Measurements from ENCODE around the gene ZNF865.

ZNF865 gene

DNA sequence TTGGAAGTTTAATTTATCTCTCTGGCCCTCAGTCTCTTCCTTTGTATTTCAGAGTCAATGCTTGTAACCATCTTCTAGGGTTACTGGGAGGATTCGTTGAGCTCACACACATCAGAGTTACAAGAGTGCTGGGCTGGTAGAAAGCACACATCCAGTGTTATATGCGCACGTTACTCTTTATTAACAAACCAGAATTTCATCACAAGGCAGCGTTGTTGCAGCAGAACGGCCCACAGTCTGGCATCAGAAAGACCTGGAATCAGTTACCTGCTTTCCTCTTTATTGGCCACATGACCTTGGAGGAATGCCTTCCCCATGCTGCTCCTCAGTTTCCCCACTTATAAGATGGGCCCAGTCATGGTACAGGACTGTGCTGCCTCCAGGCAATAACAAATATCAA is 3.9 kb downstream of the ZNF865 start:
- DNase-seq, result no peak

DNA sequence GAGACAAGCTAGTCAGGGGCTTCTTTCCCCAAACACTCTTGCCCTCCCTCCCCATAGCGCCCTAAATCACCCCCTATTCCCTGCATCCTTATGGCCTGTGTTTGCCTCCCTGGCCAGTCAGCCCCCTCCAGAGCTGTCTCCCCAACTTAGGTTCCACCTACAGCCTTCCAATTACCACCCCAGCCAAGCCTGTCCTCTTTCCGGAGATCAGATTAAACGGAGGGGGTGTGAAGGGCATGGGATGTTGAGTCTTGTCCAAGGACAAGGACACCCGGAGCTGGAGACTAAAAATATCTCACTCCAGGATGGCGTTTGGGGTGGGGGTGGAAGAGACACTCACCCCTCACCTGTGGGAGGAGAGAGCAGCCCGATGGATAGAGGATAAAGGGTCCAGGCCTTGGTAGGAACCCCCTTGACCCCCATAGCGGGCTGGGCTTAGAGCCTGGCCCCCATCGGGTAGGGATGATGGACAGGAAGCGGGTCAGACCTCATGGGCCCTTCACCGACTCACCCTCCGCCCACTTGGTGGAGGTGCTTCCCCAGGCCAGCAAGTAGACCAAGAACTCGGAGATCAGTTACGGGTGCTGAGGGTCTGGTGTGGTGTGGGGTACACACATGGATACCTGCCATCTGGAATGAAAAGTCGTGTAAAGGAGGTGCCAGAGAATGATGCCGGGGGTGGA is 6.0 kb downstream of the ZNF865 start:
- no peak for DNase-seq

- DNase-seq, result no peak
Measured at GRCh38 chr19:55611983-55612645, 6.7 kb downstream of the ZNF865 start.

DNA sequence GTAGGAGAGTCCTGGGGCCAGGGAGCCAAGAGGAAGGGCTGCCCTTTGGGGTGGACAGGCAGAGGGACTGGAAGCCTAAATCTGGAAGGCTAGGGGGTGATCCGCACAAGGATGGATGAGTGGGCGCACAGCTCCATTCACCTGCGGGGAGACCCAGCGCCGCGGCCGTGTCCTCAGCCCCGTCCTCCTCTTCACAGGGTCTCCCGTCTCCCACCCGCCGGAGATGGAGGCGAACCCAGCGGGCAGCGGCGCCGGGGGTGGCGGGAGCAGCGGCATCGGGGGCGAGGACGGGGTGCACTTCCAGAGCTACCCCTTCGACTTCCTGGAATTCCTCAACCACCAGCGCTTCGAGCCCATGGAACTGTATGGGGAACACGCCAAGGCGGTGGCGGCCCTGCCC is 7.9 kb downstream of the ZNF865 start:
- DNase-seq, result no peak

DNA sequence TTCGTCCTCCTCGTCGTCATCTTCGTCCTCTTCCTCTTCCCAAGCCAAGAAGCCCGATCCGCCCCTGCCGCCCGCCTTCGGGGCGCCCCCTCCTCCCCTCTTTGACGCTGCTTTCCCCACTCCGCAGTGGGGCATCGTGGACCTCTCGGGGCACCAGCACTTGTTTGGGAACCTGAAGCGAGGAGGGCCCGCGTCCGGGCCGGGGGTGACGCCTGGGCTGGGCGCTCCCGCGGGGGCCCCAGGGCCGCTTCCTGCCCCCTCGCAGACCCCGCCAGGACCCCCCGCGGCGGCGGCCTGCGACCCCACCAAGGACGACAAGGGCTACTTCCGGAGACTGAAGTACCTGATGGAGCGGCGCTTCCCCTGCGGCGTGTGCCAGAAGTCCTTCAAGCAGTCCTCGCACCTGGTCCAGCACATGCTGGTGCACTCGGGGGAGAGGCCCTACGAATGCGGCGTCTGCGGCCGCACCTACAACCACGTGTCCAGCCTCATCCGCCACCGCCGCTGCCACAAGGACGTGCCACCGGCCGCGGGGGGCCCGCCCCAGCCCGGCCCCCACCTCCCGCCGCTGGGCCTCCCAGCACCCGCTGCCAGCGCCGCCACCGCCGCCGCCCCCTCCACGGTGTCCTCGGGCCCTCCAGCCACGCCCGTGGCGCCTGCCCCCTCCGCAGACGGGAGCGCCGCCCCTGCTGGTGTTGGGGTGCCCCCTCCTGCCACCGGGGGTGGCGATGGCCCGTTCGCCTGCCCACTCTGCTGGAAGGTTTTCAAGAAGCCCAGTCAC is 8.7 kb downstream of the ZNF865 start:
- no peak for DNase-seq

GRCh38 chr19:55614711-55615542 is 9.5 kb downstream of the ZNF865 start:
- no peak for DNase-seq

- DNase-seq, result no peak
Measured at GRCh38 chr19:55615543-55616394, 10.3 kb downstream of the ZNF865 start.

- DNase-seq, result no peak
Measured at GRCh38 chr19:55616395-55616875, 11.0 kb downstream of the ZNF865 start.

DNA sequence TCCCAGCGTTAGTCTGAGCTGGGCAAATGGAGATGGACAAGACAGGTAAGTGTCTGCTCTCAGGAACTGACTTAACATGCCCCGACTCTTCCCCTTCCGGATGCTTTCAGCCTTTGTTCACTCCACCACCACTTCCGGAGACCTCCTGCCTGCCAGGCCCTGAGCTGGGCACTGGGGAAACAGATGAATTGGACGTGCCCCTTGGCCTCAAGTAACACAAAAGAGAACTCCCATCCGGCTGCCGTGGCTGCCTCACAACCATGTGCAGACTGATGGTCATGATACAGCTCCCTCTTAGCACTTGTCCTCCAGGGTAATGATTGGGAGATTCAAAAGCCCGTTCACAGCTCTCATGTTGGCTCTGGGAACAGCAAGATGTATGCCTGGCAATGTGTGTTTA is 12.0 kb downstream of the ZNF865 start:
- DNase-seq, result no peak

DNA sequence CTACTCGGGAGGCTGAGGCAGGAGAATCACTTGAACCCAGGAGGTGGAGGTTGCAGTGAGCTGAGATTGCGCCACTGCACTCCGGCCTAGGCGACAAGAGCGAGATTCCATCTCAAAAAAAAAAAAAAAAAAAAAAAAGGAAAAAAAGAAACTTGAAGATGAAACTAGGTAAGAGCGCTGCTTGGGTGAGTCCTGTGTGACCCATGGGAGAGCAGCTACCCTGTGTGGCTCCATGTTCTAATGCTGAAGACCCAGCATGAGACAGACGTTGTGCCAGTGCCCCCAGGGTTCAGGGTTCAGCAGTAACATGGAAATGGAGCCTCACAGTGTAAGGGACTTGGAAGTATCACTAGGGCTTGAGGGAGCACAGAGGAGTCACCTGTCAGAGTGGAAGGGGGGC is 13.0 kb downstream of the ZNF865 start:
- DNase-seq, result no peak

DNA sequence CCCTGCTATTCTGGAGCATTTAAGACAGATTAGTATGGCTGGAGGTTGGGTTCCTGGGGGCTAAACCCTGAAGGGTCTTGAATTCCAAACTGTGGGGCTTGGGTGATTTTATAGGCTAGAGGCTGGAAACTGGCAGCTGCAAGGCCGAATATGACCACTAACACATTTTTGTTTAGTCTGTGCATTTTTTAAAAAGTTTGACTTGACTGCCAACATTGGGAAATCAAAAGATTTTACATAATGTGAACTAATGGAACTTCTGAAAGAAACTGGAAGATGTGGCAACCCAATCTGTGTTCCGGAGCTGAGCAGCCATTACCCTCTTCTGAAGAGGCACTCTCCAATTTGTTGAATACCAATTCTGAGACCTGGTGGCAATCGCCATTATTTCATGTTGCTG is 13.8 kb downstream of the ZNF865 start:
- DNase-seq, result no peak

- DNase-seq, result peak in 1 of 2 experiments; percentile 22
Measured at GRCh38 chr19:55620410-55621204, 15.2 kb downstream of the ZNF865 start.

- DNase-seq, result no peak
Measured at GRCh38 chr19:55621205-55621672, 15.8 kb downstream of the ZNF865 start.

DNA sequence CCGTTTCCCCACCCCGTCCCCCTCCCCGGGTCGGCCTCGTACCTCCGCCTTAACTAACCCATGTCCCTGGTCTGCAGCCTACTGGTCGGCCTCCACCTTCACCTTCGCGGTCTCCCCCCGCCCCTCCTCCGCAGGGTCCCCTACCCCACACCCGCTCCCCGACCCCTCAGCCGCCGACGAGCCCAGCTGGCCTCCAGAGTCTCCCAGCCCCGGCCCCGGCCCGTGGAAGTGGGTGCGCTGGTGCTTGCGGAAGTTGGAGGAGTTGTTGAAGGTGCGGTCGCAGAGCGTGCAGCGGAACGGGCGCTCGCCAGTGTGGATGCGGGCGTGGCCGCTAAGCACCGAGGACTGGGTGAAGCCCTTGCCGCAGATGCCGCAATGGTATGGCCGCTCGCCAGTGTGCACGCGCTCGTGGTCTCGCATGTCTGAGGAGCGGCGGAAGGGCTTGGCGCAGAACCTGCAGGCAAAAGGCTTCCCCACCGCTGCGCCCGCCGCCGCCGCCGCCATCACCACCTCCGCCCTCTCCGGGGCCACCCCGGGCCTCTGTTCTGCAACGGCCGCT is 16.3 kb downstream of the ZNF865 start:
- DNase-seq, result no peak

DNA sequence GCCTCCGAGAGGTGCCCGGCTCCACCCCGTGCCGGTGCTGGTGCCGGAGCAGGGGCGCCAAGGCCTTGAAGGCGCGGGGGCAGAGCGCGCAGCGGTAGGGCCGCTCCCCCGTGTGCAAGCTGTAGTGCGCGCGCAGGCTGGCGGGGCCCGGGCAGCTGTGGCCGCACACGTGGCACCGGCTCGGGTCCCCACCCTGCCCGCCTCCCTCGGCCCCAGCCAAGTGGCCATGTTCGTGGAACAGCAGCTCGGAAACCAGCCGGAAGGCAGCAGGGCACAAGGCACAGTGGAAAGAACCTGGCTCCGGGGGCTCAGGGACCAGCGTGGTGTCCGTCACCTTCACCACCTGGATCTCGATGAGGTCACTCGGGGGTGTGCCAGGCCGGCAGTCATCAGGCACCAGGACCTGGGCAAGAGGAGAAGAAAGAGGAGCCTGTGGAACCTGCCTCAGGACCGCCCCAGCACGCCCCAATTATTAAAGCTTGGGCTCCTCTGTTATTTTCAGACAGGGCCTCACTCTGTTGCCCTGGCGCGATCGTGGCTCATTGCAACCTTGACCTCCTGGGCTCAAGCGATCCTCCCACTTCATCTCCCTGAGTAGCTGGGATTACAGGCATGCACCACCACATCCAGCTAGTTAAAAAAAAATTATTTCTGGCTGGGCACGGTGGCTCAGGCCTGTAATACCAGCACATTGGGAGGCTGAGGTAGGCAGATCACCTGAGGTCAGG is 17.0 kb downstream of the ZNF865 start:
- no peak for DNase-seq

DNA sequence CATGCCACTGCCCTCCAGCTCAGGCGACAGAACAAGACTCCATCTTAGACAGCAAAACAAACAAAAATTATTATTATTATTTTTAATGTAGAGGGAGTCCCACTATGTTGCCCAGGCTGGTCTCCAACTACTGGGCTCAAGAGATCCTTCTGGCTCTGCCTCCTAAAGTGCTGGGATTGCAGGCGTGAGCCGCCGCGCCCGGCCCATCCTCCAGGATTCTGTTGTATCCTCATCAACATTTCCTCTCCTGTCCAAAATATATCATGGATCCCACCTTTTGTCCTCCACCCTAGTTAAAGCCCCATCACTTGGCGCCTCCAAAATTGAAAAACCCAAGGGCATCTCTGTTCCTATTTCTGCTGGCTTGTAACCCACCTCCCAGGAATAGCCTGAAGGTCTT is 17.7 kb downstream of the ZNF865 start:
- no peak for DNase-seq

- DNase-seq, result no peak
Measured at GRCh38 chr19:55623561-55623960, 18.1 kb downstream of the ZNF865 start.

DNA sequence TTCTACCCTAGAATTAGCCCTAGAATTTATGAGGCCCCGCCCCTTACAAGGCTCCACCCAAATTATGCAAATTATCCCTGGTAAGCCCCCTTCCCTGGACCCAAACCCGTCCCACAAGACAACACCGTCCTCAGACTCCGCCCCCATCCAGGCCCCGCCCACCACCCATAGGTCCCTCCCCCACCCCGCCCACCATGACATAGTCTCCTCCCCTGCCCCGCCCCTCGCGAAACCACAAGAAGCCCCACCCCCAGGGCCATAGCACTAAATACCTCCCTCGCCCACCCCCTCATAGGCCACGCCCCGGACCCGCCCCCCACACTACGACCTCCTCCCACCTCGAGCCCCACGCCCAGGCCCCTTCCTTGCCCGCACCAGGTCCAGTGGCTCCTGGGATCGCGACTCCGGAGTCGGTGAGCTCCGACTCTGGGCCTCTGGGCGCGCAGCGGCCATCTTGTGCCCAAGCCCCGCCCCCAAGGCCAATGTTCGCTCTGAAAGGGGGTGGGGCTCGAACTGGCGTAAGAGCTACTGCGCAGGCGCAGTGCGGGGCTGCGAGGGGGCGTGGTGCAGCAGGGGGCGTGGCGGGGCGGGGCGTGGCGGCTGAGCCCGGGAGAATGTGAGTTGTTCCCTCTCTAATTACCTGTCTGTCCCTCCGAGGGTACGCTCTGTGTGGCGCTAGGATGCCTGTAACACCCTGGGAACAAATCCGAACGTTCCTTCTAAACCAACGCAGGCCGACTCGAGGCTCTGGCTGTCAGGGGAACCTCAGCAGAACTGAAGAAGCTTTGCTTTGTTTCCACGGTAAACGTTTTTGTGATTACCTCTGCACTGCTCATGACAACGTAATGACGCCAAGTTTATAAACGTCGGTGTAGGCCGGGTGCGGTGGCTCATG is 18.9 kb downstream of the ZNF865 start, which contains the start of gene ZNF784:
ZNF784 (minus strand) TSS at position 458 of the 895 bp plus-strand sequence; CDS start at position 453, 5 bp downstream.
- peak; percentile 91 for DNase-seq

- no peak for DNase-seq
Measured at GRCh38 chr19:55625004-55625326, 19.5 kb downstream of the ZNF865 start.
